Measurements from ENCODE around the gene CDK6. TPM values are rescaled to one million over a fixed set of nuclear protein-coding genes. Genes with fewer than 3 reads are reported as not detected.

The CDK6 gene
- total and polyA plus RNA-seq, 10 donors = 0.91 to 37.8 (median 25.5) TPM

- TF ChIP-seq CTCF (IDR thresholded peaks at IDR 0.05 in 8 of 11, conservative IDR thresholded peaks at IDR 0.05 in 3 of 11) (no peak), POLR2A (IDR thresholded peaks at IDR 0.05) (no peak), POLR2AphosphoS5 (IDR thresholded peaks at IDR 0.05) (no peak)
- Histone ChIP-seq H3K4me3 (no peak overlapping the region), H3K9me3 (no peaks in the 10 kb centered on the region), H3K27ac (no peak overlapping the region), H3K27me3 (replicated peaks in 1 of 7) (no peaks in the 10 kb centered on the region), H3K36me3 (no peaks in the 10 kb centered on the region), H3K4me1 (no peaks in the 10 kb centered on the region)
- no peak for DNase-seq
- intact Hi-C loops (cut with DNase I; ENCODE audit: low total_unique reads) = no loop called here
These were observed 94.2 kb downstream of the CDK6 start for GRCh38 chr7:92742186-92742585.

GRCh38 chr7:92740700-92741126, 95.7 kb downstream of the CDK6 start:
- no peaks in the 10 kb centered on the region for H3K9me3 ChIP-seq
- no peaks in the 10 kb centered on the region for H3K27me3 ChIP-seq (replicated peaks in 1 of 7)

GRCh38 chr7:92740134-92740533, 96.2 kb downstream of the CDK6 start:
- no peaks in the 10 kb centered on the region for H3K4me1 ChIP-seq
- no peaks in the 10 kb centered on the region for H3K36me3 ChIP-seq
- TF ChIP-seq POLR2A (IDR thresholded peaks at IDR 0.05) = no peak
- TF ChIP-seq CTCF (IDR thresholded peaks at IDR 0.05 in 8 of 11, conservative IDR thresholded peaks at IDR 0.05 in 3 of 11) = no peak
- no peak for TF ChIP-seq POLR2AphosphoS5 (IDR thresholded peaks at IDR 0.05)
- H3K4me3 ChIP-seq = no peak overlapping the region
- DNase-seq = no peak
- 80 to 91% (median 85%) methylated on average over 4 of the region's 4 CpGs for WGBS, 5 donors
- no peak overlapping the region for H3K27ac ChIP-seq
- no peaks in the 10 kb centered on the region for H3K27me3 ChIP-seq (replicated peaks in 1 of 7)
- no peaks in the 10 kb centered on the region for H3K9me3 ChIP-seq
- intact Hi-C loops (cut with DNase I; ENCODE audit: low total_unique reads) = no loop called here

More at GRCh38 chr7:92740700-92741126, 95.7 kb downstream of the CDK6 start:
- intact Hi-C loops (cut with DNase I; ENCODE audit: low total_unique reads) = no loop called here
- 89 to 90% (median 90%) methylated on average over 6 of the region's 6 CpGs for WGBS, 5 donors
- Histone ChIP-seq H3K4me1 (no peaks in the 10 kb centered on the region), H3K4me3 (no peak overlapping the region), H3K36me3 (no peaks in the 10 kb centered on the region), H3K27ac (no peak overlapping the region)
- TF ChIP-seq POLR2AphosphoS5 (IDR thresholded peaks at IDR 0.05) (no peak), POLR2A (IDR thresholded peaks at IDR 0.05) (no peak), CTCF (IDR thresholded peaks at IDR 0.05 in 8 of 11, conservative IDR thresholded peaks at IDR 0.05 in 3 of 11) (no peak)
- no peak for DNase-seq

DNA sequence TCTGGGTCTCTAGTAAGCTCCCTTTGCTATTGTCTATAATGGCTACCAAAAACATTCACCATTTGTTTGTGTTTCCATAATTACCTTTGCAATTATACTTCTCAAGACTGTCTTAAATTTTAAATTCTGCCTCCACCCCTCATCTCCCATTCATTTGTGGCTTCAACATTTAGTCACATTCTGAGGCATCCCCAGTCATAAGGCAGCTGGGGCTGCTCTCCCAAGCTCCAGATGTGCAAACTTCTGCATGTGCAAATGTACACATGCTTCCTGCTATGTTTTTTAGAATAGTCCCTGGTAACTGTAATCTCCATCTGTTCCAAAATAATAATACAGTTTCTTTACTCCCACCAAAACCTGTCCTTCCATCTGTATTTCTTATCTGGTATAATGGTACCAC, 97.3 kb downstream of the CDK6 start:
- H3K27ac ChIP-seq = no peak overlapping the region
- no peaks in the 10 kb centered on the region for H3K9me3 ChIP-seq
- no peaks in the 10 kb centered on the region for H3K4me1 ChIP-seq
- H3K4me3 ChIP-seq = no peak overlapping the region
- no peaks in the 10 kb centered on the region for H3K27me3 ChIP-seq (replicated peaks in 1 of 7)
- no peaks in the 10 kb centered on the region for H3K36me3 ChIP-seq
- DNase-seq = no peak
- intact Hi-C loops (cut with DNase I; ENCODE audit: low total_unique reads) = no loop called here
- TF ChIP-seq CTCF (IDR thresholded peaks at IDR 0.05 in 8 of 11, conservative IDR thresholded peaks at IDR 0.05 in 3 of 11) (no peak), POLR2A (IDR thresholded peaks at IDR 0.05) (no peak), POLR2AphosphoS5 (IDR thresholded peaks at IDR 0.05) (no peak)

All from spleen (tissue), 11 donors.